Right renal cortex interstitium (tissue), 3 donors: Measurements from ENCODE around the gene ZNF514. TPM values are rescaled to one million over a fixed set of nuclear protein-coding genes. Genes with fewer than 3 reads are reported as not detected.
"Not testable (repeated sequence)": the region's sequence is repeated elsewhere in the genome, so short reads cannot be mapped to it uniquely, and the experiment has no call there.

Experiments used
- DNase-seq, 3 donors: peaks; one replicate each; pipeline ENCODE4 v3.0.0-alpha.2; 2013; ENCODE audit warnings: low read depth in 3 of 3, low spot score in 2 of 3
- polyA plus RNA-seq, 3 donors: library from polyadenylated mRNA; unstranded; fragments of 120-200 nt; gene quantifications; one replicate each; pipeline ENCODE4 v1.2.1, GENCODE V29; 2013; ENCODE audit not compliant: insufficient read length in 3 of 3

Gene ZNF514
- polyA plus RNA-seq, result 10 to 100 TPM; 20.7 to 23.4 (median 21.6) TPM

GRCh38 chr2:95159690-95160449, at the start of gene ZNF514:
Gene ZNF514, minus strand, starts transcription at chr2:95159848. Its CDS starts 6,595 bp downstream, at chr2:95153253.
- DNase-seq, result peak in 1 of 3 donors; percentile 57

- no peak for DNase-seq
Measured at GRCh38 chr2:95208106-95208505, 48.5 kb upstream of the ZNF514 start.

GRCh38 chr2:95207111-95207961, 47.7 kb upstream of the ZNF514 start, which contains the start of gene ZNF892:
Gene ZNF892, plus strand, starts transcription at chr2:95207521. Its CDS starts 295 bp downstream, at chr2:95207816.
- DNase-seq, result peak; percentile 66 to 84 (median 77)

GRCh38 chr2:95206096-95206495, 46.4 kb upstream of the ZNF514 start:
- DNase-seq, result no peak

- no peak for DNase-seq
Measured at GRCh38 chr2:95204396-95204795, 44.7 kb upstream of the ZNF514 start.

GRCh38 chr2:95203911-95204310, 44.3 kb upstream of the ZNF514 start:
- no peak for DNase-seq

DNA sequence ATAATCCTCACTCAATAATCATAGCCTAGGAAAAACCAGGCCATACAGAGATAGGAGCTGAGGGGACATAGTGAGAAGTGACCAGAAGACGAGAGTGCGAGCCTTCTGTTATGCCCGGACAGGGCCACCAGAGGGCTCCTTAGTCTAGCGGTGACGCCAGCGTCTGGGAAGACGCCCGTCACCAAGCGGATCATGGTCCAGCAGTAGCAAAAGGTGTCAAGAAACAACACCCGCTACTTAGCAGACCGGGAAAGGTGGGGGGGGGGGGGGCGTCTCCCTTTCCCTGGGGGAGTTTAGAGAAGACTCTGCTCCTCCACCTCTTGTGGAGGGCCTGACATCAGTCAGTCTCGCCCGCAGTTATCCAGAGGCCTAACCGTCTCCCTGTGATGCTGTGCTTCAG, 33.3 kb upstream of the ZNF514 start:
- DNase-seq, result not testable (repeated sequence)

GRCh38 chr2:95185973-95186372, 26.3 kb upstream of the ZNF514 start:
- DNase-seq, result no peak

DNA sequence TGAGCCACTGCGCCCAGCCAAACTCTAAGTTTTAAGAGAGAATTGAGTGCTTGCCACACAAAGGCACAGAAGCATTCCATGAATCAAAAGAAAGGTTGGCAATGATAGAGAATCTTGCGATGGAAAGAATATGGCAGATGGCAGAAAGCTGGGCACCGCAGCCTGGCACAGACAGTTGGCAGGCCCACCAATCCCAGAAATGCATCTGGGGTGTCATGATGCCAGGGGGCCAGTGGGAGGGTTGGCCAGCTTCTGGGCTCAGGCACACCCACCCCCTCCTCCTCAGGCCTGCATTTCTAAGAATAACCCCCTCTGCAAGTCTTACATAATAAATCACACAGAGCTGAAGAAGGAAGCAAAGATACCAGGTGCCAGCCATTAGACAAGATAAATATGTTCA, 25.5 kb upstream of the ZNF514 start:
- no peak for DNase-seq

DNA sequence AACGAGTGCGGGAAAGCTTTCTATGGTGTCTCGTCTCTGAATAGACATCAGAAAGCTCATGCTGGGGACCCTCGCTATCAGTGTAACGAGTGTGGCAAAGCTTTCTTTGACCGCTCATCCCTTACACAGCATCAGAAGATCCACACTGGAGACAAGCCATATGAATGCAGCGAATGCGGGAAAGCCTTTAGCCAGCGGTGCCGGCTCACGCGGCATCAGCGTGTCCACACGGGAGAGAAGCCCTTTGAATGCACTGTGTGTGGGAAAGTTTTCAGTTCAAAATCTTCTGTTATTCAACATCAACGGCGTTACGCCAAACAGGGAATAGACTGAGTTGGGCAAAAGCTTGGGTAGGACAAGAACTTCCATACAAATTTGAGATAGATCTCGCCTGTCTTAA, 22.1 kb upstream of the ZNF514 start:
- no peak for DNase-seq

DNA sequence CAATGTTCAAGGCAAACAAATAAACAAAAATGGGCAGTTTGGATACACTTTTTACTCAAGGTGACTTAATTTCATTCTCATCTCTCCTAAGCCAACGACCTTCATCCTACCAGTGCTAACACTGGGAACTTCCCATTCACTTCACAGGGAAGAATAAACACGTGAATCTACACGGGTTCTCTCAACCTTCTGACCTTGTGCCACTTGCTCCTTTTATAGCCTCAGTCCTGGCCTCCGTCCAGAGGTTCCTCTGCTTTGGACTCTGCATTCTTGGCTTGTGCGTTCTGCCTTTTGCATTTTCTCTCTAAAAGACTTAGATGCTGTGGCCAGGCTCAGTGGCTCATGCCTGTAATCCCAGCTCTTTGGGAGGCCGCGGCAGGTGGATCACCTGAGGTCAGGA, 19.8 kb upstream of the ZNF514 start:
- no peak for DNase-seq

GRCh38 chr2:95174031-95174542, 14.4 kb upstream of the ZNF514 start:
- no peak for DNase-seq

- no peak for DNase-seq
Measured at GRCh38 chr2:95171902-95172301, 12.3 kb upstream of the ZNF514 start.

- no peak for DNase-seq
Measured at GRCh38 chr2:95166065-95166763, 6.6 kb upstream of the ZNF514 start.

GRCh38 chr2:95165371-95166064, 5.9 kb upstream of the ZNF514 start, which contains the start of gene ZNF2:
Gene ZNF2, plus strand, starts transcription at chr2:95165809. Its CDS starts 10,418 bp downstream, at chr2:95176227.
- DNase-seq, result peak; percentile 96 to 99 (median 97)

GRCh38 chr2:95165030-95165370, 5.4 kb upstream of the ZNF514 start:
- DNase-seq, result no peak

GRCh38 chr2:95158891-95159619, 593 bp downstream of the ZNF514 start:
- DNase-seq, result peak in 1 of 3 donors; percentile 23

- no peak for DNase-seq
Measured at GRCh38 chr2:95158441-95158840, 1.2 kb downstream of the ZNF514 start.

GRCh38 chr2:95149397-95149984, 10.2 kb downstream of the ZNF514 start:
- DNase-seq, result no peak
